CD14-positive monocyte (primary cell): ENCODE results near the gene TMEM255A. TPM values are rescaled to one million over a fixed set of nuclear protein-coding genes. Genes with fewer than 3 reads are reported as not detected.
A peak's percentile ranks its signal among the peaks of the same experiment; 100 is the strongest.

ENCODE experiments used
- DNase-seq, 3 donors: peaks; one replicate each; pipeline ENCODE4 v3.0.0-alpha.2; 2011 to 2022
- H2AFZ ChIP-seq: 2 replicates; pipeline ENCODE4 v1.6.0; 2012; ENCODE audit warnings: mild to moderate bottlenecking, low read depth, low read length, inconsistent platforms; ENCODE audit not compliant: insufficient read depth, poor library complexity, severe bottlenecking
- H3K27ac ChIP-seq, 2 donors: 1 replicate in 1 of 2; 2 replicates in 1 of 2; pipeline ENCODE4 v1.5.1; 2012 to 2013; ENCODE audit warnings: low read length in 2 of 2, control low read depth in 1 of 2, inconsistent platforms in 1 of 2, low read depth in 1 of 2, mild to moderate bottlenecking in 1 of 2
- H3K27me3 ChIP-seq, 2 donors: one replicate each; pipeline versions ENCODE4 v1.6.0 to v1.6.1; 2011 to 2013; ENCODE audit warnings: low read length in 2 of 2; ENCODE audit not compliant: control insufficient read depth in 2 of 2, insufficient read depth in 2 of 2
- H3K36me3 ChIP-seq, 2 donors: replicated peaks in 1 of 2; 1 replicate in 1 of 2; 2 replicates in 1 of 2; pipeline versions ENCODE4 v1.5.1 to v1.6.1; 2012 to 2013; ENCODE audit warnings: low read length in 2 of 2, control low read depth in 1 of 2, inconsistent platforms in 1 of 2, mild to moderate bottlenecking in 1 of 2; ENCODE audit not compliant: insufficient read depth in 2 of 2, control insufficient read depth in 1 of 2
- H3K4me1 ChIP-seq, 2 donors: 1 replicate in 1 of 2; 2 replicates in 1 of 2; pipeline versions ENCODE4 v1.5.1 to v1.6.1; 2012 to 2013; ENCODE audit warnings: low read length in 2 of 2, control low read depth in 1 of 2, inconsistent platforms in 1 of 2, mild to moderate bottlenecking in 1 of 2, moderate library complexity in 1 of 2; ENCODE audit not compliant: insufficient read depth in 2 of 2, control insufficient read depth in 1 of 2
- H3K4me2 ChIP-seq: replicated peaks from 2 replicates; pipeline ENCODE3; 2012; ENCODE audit warnings: low read length, moderate library complexity, mild to moderate bottlenecking; ENCODE audit not compliant: poor library complexity, severe bottlenecking; ENCODE audit errors: extremely low read depth
- H3K4me3 ChIP-seq, 3 experiments: fragments of 200-600 bp in 1 of 3; sonication (generic) in 1 of 3; replicated peaks in 1 of 3; 1 replicate in 2 of 3; 2 replicates in 1 of 3; pipeline ENCODE4 v1.5.1; 2011 to 2013; ENCODE audit warnings: low read length in 3 of 3, mild to moderate bottlenecking in 3 of 3, control low read depth in 2 of 3, low read depth in 2 of 3, inconsistent platforms in 1 of 3, moderate library complexity in 1 of 3
- H3K79me2 ChIP-seq: 2 replicates; pipeline ENCODE4 v1.6.0; 2012; ENCODE audit warnings: mild to moderate bottlenecking, control low read depth, inconsistent platforms, low read length, moderate library complexity; ENCODE audit not compliant: insufficient read depth
- H3K9ac ChIP-seq: 2 replicates; pipeline ENCODE4 v1.6.0; 2017; ENCODE audit warnings: low read length, mild to moderate bottlenecking; ENCODE audit not compliant: insufficient read depth, poor library complexity, severe bottlenecking
- H3K9me3 ChIP-seq, 2 donors: replicated peaks in 1 of 2; 1 replicate in 1 of 2; 2 replicates in 1 of 2; pipeline versions ENCODE4 v1.5.1 to v1.6.1; 2012 to 2013; ENCODE audit warnings: low read length in 2 of 2, control low read depth in 1 of 2; ENCODE audit not compliant: control insufficient read depth in 1 of 2, insufficient read depth in 1 of 2
- H4K20me1 ChIP-seq: 2 replicates; pipeline ENCODE4 v1.6.0; 2012; ENCODE audit warnings: mild to moderate bottlenecking, low read length, control low read depth, moderate library complexity; ENCODE audit not compliant: insufficient read depth
- H3K27ac Mint-ChIP-seq, 7 donors: one replicate each; pipeline ENCODE4 v1.8.0; 2020; ENCODE audit warnings: mild to moderate bottlenecking in 7 of 7, mixed read lengths in 7 of 7, moderate library complexity in 6 of 7, inconsistent platforms in 2 of 7
- H3K27me3 Mint-ChIP-seq, 3 donors: one replicate each; pipeline ENCODE4 v1.8.0; 2021 to 2022; ENCODE audit warnings: low read depth in 3 of 3, mild to moderate bottlenecking in 3 of 3, mixed read lengths in 3 of 3, moderate library complexity in 3 of 3, inconsistent platforms in 1 of 3
- H3K36me3 Mint-ChIP-seq, 2 donors: one replicate each; pipeline ENCODE4 v1.8.0; 2020; ENCODE audit warnings: mixed read lengths in 2 of 2, inconsistent platforms in 1 of 2, mild to moderate bottlenecking in 1 of 2
- H3K4me1 Mint-ChIP-seq: one replicate; pipeline ENCODE4 v1.8.0; 2020; ENCODE audit warnings: mild to moderate bottlenecking, mixed read lengths
- H3K4me3 Mint-ChIP-seq, 2 donors: one replicate each; pipeline ENCODE4 v1.8.0; 2020; ENCODE audit warnings: mild to moderate bottlenecking in 2 of 2, mixed read lengths in 2 of 2, moderate library complexity in 1 of 2
- H3K9me3 Mint-ChIP-seq, 7 donors: one replicate each; pipeline ENCODE4 v1.8.0; 2020 to 2022; ENCODE audit warnings: mixed read lengths in 7 of 7, mild to moderate bottlenecking in 6 of 7, moderate library complexity in 6 of 7, inconsistent platforms in 2 of 7
- CTCF ChIP-seq: fragments of 200-600 bp; IDR thresholded peaks from one replicate; pipeline ENCODE4 v1.8.0; 2022; ENCODE audit warnings: antibody characterized with exemption, mild to moderate bottlenecking
- WGBS: methylation state at CpG from one replicate; pipeline ENCODE4 v1.1.5; 2013; ENCODE audit warnings: missing lambda C conversion rate; ENCODE audit not compliant: insufficient coverage; 5-methylcytosine and 5-hydroxymethylcytosine counted together
- intact Hi-C, 2 donors: fragments of 100-400 bp; cut with micrococcal nuclease; formaldehyde crosslinking; loops; one replicate each; pipeline versions ENCODE4 v1.15.0 to v1.15.1; 2023
- polyA plus RNA-seq, 3 donors: library from polyadenylated mRNA; depleted of rRNA in 1 of 3; unstranded in 2 of 3; stranded (reverse) in 1 of 3; fragments of 300-500 nt in 2 of 3; fragments of >200 nt in 1 of 3; fragmentation: Illumina TruSeq in 2 of 3; gene quantifications; 1 replicate in 2 of 3; 2 replicates in 1 of 3; pipeline ENCODE4 v1.2.3, GENCODE V29; 2012 to 2021

The TMEM255A gene
- polyA plus RNA-seq, 3 donors = 0.10 to 1.2 (median 0.51) TPM

GRCh38 chrX:120244735-120245498 lies 66.3 kb downstream of the TMEM255A start:
- DNase-seq = peak; percentile 49 to 68 (median 60)
- H3K27me3 ChIP-seq = no peaks in the 10 kb centered on the region
- peak overlapping the region; percentile 87 for H2AFZ ChIP-seq
- peak overlapping the region; percentile 68 to 91 for H3K27ac ChIP-seq
- Mint-ChIP-seq H3K4me1 (peaks cover 15% of the 10 kb centered on the region), H3K27me3 (peaks cover 0 to 10% (median 0%) of the 10 kb centered on the region in 3 donors), H3K4me3 (peak overlapping the region; percentile 94), H3K9me3 (peaks cover 0 to 9% (median 0%) of the 10 kb centered on the region in 7 donors), H3K36me3 (no peaks in the 10 kb centered on the region), H3K27ac (peak overlapping the region; percentile 64 to 95 (median 90))
- no peaks in the 10 kb centered on the region for H3K9me3 ChIP-seq
- H3K4me2 ChIP-seq = peak overlapping the region; percentile 78
- H3K4me3 ChIP-seq = peak overlapping the region; percentile 60 to 87 (median 82)
- intact Hi-C loops = no loop called here
- H3K9ac ChIP-seq = peak overlapping the region; percentile 82
- H4K20me1 ChIP-seq = no peaks in the 10 kb centered on the region
- H3K4me1 ChIP-seq = peaks cover 8% of the 10 kb centered on the region in 2 donors
- TF ChIP-seq CTCF = no peak
- H3K36me3 ChIP-seq = no peaks in the 10 kb centered on the region
- peaks cover 10% of the 10 kb centered on the region for H3K79me2 ChIP-seq
- WGBS = 0% methylated on average over 17 of the region's 43 CpGs

- Mint-ChIP-seq H3K4me3 (peak overlapping the region; percentile 94), H3K36me3 (peaks cover 0 to under 1% of the 10 kb centered on the region in 2 donors), H3K4me1 (peaks cover 14% of the 10 kb centered on the region), H3K27me3 (peaks cover 0 to 10% (median 0%) of the 10 kb centered on the region in 3 donors), H3K9me3 (peaks cover 0 to 9% (median 0%) of the 10 kb centered on the region in 7 donors), H3K27ac (peak overlapping the region in 6 of 7 donors; percentile 64 to 95 (median 87))
- H4K20me1 ChIP-seq = no peaks in the 10 kb centered on the region
- H3K27me3 ChIP-seq = no peaks in the 10 kb centered on the region
- H2AFZ ChIP-seq = peak overlapping the region; percentile 87
- peak overlapping the region; percentile 78 for H3K4me2 ChIP-seq
- H3K9me3 ChIP-seq = no peaks in the 10 kb centered on the region
- H3K27ac ChIP-seq = peak overlapping the region; percentile 68 to 91
- peak overlapping the region; percentile 60 to 87 (median 82) for H3K4me3 ChIP-seq
- no peaks in the 10 kb centered on the region for H3K36me3 ChIP-seq
- no peak for DNase-seq
- TF ChIP-seq CTCF = no peak
- peak overlapping the region; percentile 82 for H3K9ac ChIP-seq
- intact Hi-C loops = no loop called here
- H3K79me2 ChIP-seq = peaks cover 10% of the 10 kb centered on the region
- peaks cover 8% of the 10 kb centered on the region in 2 donors for H3K4me1 ChIP-seq
- 0% methylated on average over 6 of the region's 16 CpGs for WGBS
Observed at GRCh38 chrX:120244395-120244734, 66.9 kb downstream of the TMEM255A start.
